WTC11 (cell line): Measurements from ENCODE around the gene B9D2. TPM values are rescaled to one million over a fixed set of nuclear protein-coding genes. Genes with fewer than 3 reads are reported as not detected.

Experiments
- ATAC-seq: fragments of 200-7000 bp; cut with Tn5 transposase; 2 replicates; pipeline ENCODE4 v1.10.0; 2021; ENCODE audit warnings: mild to moderate bottlenecking, moderate library complexity
- CTCF ChIA-PET: fragments of 300-600 bp; sonication (Branson Sonifier 250); formaldehyde crosslinking; loops from one replicate; lab custom pipeline; 2021; ENCODE audit warnings: antibody characterized with exemption; lab: Charles Lee
- POLR2A ChIA-PET: fragments of 350-600 bp; sonication (Branson Sonifier 250); formaldehyde crosslinking; loops from one replicate; lab custom pipeline; 2021; ENCODE audit warnings: antibody characterized with exemption; lab: Charles Lee
- DNase-seq: peaks from one replicate; pipeline ENCODE4 v3.0.0; 2021; ENCODE audit warnings: low spot score
- H3K27ac Mint-ChIP-seq: 2 replicates; pipeline ENCODE4 v1.8.0; 2021; ENCODE audit warnings: mixed read lengths
- H3K27me3 Mint-ChIP-seq: 2 replicates; pipeline ENCODE4 v1.8.0; 2021; ENCODE audit warnings: low read depth, mild to moderate bottlenecking, moderate library complexity, mixed read lengths
- H3K36me3 Mint-ChIP-seq: 2 replicates; pipeline ENCODE4 v1.8.0; 2021; ENCODE audit warnings: mixed read lengths
- H3K4me1 Mint-ChIP-seq: 2 replicates; pipeline ENCODE4 v1.8.0; 2022; ENCODE audit warnings: mixed read lengths
- H3K4me3 Mint-ChIP-seq: 2 replicates; pipeline ENCODE4 v1.8.0; 2021; ENCODE audit warnings: mild to moderate bottlenecking, moderate library complexity, mixed read lengths
- H3K9me3 Mint-ChIP-seq: 2 replicates; pipeline ENCODE4 v1.8.0; 2021; ENCODE audit warnings: mixed read lengths
- ATF1 ChIP-seq: sonication (generic); formaldehyde crosslinking; IDR thresholded peaks from 2 replicates; pipeline ENCODE4 v1.8.1; 2023; ENCODE audit warnings: mild to moderate bottlenecking, moderate library complexity, missing genetic modification reagents
- CBFB ChIP-seq: sonication (generic); formaldehyde crosslinking; IDR thresholded peaks from 2 replicates; pipeline ENCODE4 v1.8.1; 2022; ENCODE audit warnings: mild to moderate bottlenecking, low read depth, missing genetic modification reagents
- ELF4 ChIP-seq: sonication (generic); formaldehyde crosslinking; IDR thresholded peaks from 2 replicates; pipeline ENCODE4 v1.8.1; 2022; ENCODE audit warnings: low read depth, mild to moderate bottlenecking, moderate library complexity, missing genetic modification reagents
- FOXK1 ChIP-seq: sonication (generic); formaldehyde crosslinking; IDR thresholded peaks from 2 replicates; pipeline ENCODE4 v1.8.0; 2022; ENCODE audit warnings: mild to moderate bottlenecking, moderate library complexity, missing genetic modification reagents
- FOXP1 ChIP-seq: sonication (generic); formaldehyde crosslinking; IDR thresholded peaks from 2 replicates; pipeline ENCODE4 v1.8.0; 2022; ENCODE audit warnings: missing genetic modification reagents, mild to moderate bottlenecking, moderate library complexity, borderline replicate concordance
- GABPB1 ChIP-seq: sonication (generic); formaldehyde crosslinking; IDR thresholded peaks from 2 replicates; pipeline ENCODE4 v1.8.1; 2023; ENCODE audit warnings: mild to moderate bottlenecking, missing genetic modification reagents
- GRHL2 ChIP-seq: fragments of 250-450 bp; sonication (Bioruptor Pico); IDR thresholded peaks from 2 replicates; pipeline ENCODE4 v1.8.0; 2022; ENCODE audit warnings: mild to moderate bottlenecking, moderate library complexity; ENCODE audit not compliant: insufficient replicate concordance, severe bottlenecking
- NR1H2 ChIP-seq: sonication (generic); formaldehyde crosslinking; IDR thresholded peaks from 2 replicates; pipeline ENCODE4 v1.9.0; 2021; ENCODE audit warnings: mild to moderate bottlenecking, moderate library complexity, missing genetic modification reagents
- PRRX2 ChIP-seq: fragments of 250-450 bp; sonication (Bioruptor Pico); IDR thresholded peaks from 2 replicates; pipeline ENCODE4 v1.8.0; 2021; ENCODE audit warnings: mild to moderate bottlenecking
- SMAD3 ChIP-seq: sonication (generic); formaldehyde crosslinking; IDR thresholded peaks from 2 replicates; pipeline ENCODE4 v1.8.0; 2022; ENCODE audit warnings: missing genetic modification reagents, mild to moderate bottlenecking, borderline replicate concordance
- SOX15 ChIP-seq: fragments of 250-450 bp; sonication (Bioruptor Pico); IDR thresholded peaks from 2 replicates; pipeline ENCODE4 v1.9.0; 2021; ENCODE audit warnings: mild to moderate bottlenecking
- TCF7 ChIP-seq: sonication (generic); formaldehyde crosslinking; IDR thresholded peaks from 2 replicates; pipeline ENCODE4 v1.8.0; 2022; ENCODE audit warnings: mild to moderate bottlenecking, low read depth, missing genetic modification reagents, moderate library complexity
- ZNF138 ChIP-seq: sonication (generic); formaldehyde crosslinking; conservative IDR thresholded peaks from 2 replicates; pipeline ENCODE4 v1.8.1; 2022; ENCODE audit warnings: mild to moderate bottlenecking, moderate library complexity, missing genetic modification reagents
- total RNA-seq: library from RNA; stranded (reverse); gene quantifications from 3 replicates; pipeline ENCODE4 v1.2.3, GENCODE V29; 2021
- TF ChIP-seq, protein P1 (sequence below): sonication (generic); formaldehyde crosslinking; conservative IDR thresholded peaks from 2 replicates; pipeline ENCODE4 v1.8.1; 2023; ENCODE audit warnings: mild to moderate bottlenecking, low read depth, missing genetic modification reagents, moderate library complexity
- TF ChIP-seq, protein P2 (sequence below): sonication (generic); formaldehyde crosslinking; IDR thresholded peaks from 2 replicates; pipeline ENCODE4 v1.8.1; 2022; ENCODE audit warnings: low read depth, mild to moderate bottlenecking, moderate library complexity, missing genetic modification reagents, borderline replicate concordance
- TF ChIP-seq, protein P3 (sequence below): fragments of 250-450 bp; sonication (Bioruptor Pico); IDR thresholded peaks from 2 replicates; pipeline ENCODE4 v1.9.0; 2021; ENCODE audit warnings: moderate library complexity, mild to moderate bottlenecking, inconsistent platforms, borderline replicate concordance
- TF ChIP-seq, protein P4 (sequence below): sonication (generic); formaldehyde crosslinking; IDR thresholded peaks from 2 replicates; pipeline ENCODE4 v1.8.0; 2022; ENCODE audit warnings: mild to moderate bottlenecking, missing genetic modification reagents
- TF ChIP-seq, protein P5 (sequence below): fragments of 200-600 bp; IDR thresholded peaks from 2 replicates; pipeline ENCODE4 v1.8.0; 2022; ENCODE audit warnings: antibody characterized with exemption
- TF ChIP-seq, protein P6 (sequence below): fragments of 250-450 bp; sonication (Bioruptor Pico); conservative IDR thresholded peaks from 2 replicates; pipeline ENCODE4 v1.9.0; 2021; ENCODE audit warnings: mild to moderate bottlenecking
- TF ChIP-seq, protein P7 (sequence below): sonication (generic); formaldehyde crosslinking; conservative IDR thresholded peaks from 2 replicates; pipeline ENCODE4 v1.8.1; 2022; ENCODE audit warnings: mild to moderate bottlenecking, missing genetic modification reagents

The B9D2 gene
- total RNA-seq, 1 experiment from 2014 or later, result 4.7 TPM

DNA sequence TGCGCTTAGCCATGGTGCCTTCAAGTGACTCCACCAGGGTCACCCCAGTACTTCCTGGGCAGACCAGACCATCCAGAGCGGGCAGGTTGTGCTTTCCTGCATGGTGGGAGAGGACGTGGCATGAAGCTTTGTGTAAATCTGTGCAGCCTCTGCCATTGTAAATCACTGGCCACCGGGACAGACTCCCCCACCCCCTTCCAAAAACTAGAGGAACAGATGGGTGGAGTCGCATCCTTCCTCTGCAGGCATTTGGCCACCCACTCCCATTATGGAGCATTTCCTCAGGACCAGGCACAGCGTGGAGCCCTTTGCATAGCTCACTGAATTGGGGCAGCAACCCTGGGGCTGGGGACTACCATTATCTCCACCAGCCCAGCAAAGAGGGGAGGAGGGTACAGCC is 41.8 kb upstream of the B9D2 start:
- Mint-ChIP-seq H3K27me3 (no peaks in the 10 kb centered on the region), H3K4me1 (peaks cover 13% of the 10 kb centered on the region), H3K36me3 (no peaks in the 10 kb centered on the region)
- no peak for DNase-seq
- POLR2A ChIA-PET, result interaction anchor here (0.6 kb wide), 1 partner anchor 96 kb away, joined by 4 read pairs; the partner anchor contains the start of gene CCDC97
- TF ChIP-seq, protein P1, sequence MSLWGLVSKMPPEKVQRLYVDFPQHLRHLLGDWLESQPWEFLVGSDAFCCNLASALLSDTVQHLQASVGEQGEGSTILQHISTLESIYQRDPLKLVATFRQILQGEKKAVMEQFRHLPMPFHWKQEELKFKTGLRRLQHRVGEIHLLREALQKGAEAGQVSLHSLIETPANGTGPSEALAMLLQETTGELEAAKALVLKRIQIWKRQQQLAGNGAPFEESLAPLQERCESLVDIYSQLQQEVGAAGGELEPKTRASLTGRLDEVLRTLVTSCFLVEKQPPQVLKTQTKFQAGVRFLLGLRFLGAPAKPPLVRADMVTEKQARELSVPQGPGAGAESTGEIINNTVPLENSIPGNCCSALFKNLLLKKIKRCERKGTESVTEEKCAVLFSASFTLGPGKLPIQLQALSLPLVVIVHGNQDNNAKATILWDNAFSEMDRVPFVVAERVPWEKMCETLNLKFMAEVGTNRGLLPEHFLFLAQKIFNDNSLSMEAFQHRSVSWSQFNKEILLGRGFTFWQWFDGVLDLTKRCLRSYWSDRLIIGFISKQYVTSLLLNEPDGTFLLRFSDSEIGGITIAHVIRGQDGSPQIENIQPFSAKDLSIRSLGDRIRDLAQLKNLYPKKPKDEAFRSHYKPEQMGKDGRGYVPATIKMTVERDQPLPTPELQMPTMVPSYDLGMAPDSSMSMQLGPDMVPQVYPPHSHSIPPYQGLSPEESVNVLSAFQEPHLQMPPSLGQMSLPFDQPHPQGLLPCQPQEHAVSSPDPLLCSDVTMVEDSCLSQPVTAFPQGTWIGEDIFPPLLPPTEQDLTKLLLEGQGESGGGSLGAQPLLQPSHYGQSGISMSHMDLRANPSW, result no peak
- TF ChIP-seq ZNF138, result no peak
- TF ChIP-seq ELF4 (CRISPR knock-in tag), result no peak
- no peak for TF ChIP-seq SOX15 (CRISPR knock-in tag)
- TF ChIP-seq, protein P2, sequence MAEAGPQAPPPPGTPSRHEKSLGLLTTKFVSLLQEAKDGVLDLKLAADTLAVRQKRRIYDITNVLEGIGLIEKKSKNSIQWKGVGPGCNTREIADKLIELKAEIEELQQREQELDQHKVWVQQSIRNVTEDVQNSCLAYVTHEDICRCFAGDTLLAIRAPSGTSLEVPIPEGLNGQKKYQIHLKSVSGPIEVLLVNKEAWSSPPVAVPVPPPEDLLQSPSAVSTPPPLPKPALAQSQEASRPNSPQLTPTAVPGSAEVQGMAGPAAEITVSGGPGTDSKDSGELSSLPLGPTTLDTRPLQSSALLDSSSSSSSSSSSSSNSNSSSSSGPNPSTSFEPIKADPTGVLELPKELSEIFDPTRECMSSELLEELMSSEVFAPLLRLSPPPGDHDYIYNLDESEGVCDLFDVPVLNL (CRISPR knock-in tag), result no peak
- TF ChIP-seq, protein P3, sequence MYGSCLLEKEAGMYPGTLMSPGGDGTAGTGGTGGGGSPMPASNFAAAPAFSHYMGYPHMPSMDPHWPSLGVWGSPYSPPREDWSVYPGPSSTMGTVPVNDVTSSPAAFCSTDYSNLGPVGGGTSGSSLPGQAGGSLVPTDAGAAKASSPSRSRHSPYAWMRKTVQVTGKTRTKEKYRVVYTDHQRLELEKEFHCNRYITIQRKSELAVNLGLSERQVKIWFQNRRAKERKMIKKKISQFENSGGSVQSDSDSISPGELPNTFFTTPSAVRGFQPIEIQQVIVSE (CRISPR knock-in tag), result no peak
- TF ChIP-seq, all 79 proteins: peak for 0
- Mint-ChIP-seq H3K4me3 (no peak overlapping the region), H3K9me3 (no peaks in the 10 kb centered on the region), H3K27ac (no peak overlapping the region)
- ATAC-seq, result no peak
- CTCF ChIA-PET, result interaction anchor here (0.6 to 1.4 kb wide), 3 partner anchors 54 to 158 kb away, joined by 3 to 6 read pairs (median 4); no protein-coding TSS in a partner anchor

DNA sequence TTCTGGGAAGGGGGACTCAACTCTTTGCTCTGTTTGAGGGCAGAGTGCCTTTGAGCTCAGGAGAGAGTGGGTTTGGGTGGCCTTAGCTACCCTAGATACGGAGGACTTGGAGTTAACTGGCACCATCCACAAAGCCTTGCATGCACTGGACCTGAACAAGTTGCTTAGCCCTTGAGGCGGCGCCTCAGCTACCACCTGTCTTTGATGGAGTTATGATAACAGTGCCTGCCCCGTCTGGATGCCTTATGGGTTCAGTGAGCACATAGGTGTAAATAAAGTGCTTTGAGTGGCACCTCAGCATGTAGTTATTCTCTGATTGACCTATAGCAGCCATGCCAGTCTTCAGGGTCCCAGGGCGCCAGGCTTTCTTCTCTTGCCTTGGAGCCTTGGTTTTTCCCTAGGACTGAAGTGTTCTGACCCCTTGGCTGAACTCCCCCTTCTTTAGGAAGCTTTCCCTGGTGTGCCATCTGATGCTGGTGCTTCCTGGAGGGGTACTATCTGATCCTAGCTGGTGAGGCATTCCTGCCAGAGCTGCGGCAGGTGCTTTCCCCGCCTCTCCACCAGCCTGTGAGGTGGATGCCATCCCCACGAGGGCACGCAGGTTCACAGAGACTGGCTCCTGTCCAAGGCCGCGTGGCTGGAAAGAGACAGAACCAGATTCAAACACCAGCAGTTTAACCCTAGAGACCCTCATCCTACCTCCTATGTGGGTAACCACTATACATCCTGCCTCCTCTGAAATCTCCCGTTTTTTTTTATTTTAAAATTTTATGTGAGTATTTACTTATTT is 39.4 kb upstream of the B9D2 start:
- ATAC-seq, result no peak
- ChIA-PET CTCF (no interaction called here), POLR2A (no interaction called here)

DNA sequence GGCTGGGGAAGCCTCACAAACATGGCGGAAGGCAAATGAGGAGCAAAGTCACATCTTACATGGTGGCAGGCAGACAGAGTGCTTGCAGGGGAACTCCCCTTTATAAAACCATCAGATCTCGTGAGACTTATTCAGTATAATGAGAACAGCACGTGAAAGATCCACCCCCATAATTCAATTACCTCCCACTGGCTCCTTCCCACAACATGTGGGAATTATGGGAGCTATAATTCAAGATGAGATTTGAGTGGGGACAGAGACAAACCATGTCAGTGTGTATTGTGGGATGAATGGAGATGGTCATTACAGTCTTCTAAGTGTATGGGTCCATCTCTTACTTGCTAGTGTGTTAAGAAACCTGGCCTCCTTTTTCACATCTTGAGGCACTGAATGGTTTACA is 38.1 kb upstream of the B9D2 start:
- Mint-ChIP-seq H3K9me3 (no peaks in the 10 kb centered on the region), H3K27ac (no peak overlapping the region), H3K4me1 (peaks cover 17% of the 10 kb centered on the region), H3K4me3 (no peak overlapping the region), H3K36me3 (no peaks in the 10 kb centered on the region), H3K27me3 (no peaks in the 10 kb centered on the region)
- no peak for ATAC-seq
- no peak for DNase-seq
- CTCF ChIA-PET, result no interaction called here
- POLR2A ChIA-PET, result no interaction called here
- TF ChIP-seq SMAD3 (CRISPR knock-in tag), result no peak
- TF ChIP-seq CBFB (CRISPR knock-in tag), result no peak
- TF ChIP-seq, protein P4, sequence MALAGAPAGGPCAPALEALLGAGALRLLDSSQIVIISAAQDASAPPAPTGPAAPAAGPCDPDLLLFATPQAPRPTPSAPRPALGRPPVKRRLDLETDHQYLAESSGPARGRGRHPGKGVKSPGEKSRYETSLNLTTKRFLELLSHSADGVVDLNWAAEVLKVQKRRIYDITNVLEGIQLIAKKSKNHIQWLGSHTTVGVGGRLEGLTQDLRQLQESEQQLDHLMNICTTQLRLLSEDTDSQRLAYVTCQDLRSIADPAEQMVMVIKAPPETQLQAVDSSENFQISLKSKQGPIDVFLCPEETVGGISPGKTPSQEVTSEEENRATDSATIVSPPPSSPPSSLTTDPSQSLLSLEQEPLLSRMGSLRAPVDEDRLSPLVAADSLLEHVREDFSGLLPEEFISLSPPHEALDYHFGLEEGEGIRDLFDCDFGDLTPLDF (CRISPR knock-in tag), result no peak
- no peak for TF ChIP-seq GABPB1 (CRISPR knock-in tag)
- no peak for TF ChIP-seq GRHL2 (CRISPR knock-in tag)
- TF ChIP-seq TCF7 (CRISPR knock-in tag), result no peak
- TF ChIP-seq, protein P5, sequence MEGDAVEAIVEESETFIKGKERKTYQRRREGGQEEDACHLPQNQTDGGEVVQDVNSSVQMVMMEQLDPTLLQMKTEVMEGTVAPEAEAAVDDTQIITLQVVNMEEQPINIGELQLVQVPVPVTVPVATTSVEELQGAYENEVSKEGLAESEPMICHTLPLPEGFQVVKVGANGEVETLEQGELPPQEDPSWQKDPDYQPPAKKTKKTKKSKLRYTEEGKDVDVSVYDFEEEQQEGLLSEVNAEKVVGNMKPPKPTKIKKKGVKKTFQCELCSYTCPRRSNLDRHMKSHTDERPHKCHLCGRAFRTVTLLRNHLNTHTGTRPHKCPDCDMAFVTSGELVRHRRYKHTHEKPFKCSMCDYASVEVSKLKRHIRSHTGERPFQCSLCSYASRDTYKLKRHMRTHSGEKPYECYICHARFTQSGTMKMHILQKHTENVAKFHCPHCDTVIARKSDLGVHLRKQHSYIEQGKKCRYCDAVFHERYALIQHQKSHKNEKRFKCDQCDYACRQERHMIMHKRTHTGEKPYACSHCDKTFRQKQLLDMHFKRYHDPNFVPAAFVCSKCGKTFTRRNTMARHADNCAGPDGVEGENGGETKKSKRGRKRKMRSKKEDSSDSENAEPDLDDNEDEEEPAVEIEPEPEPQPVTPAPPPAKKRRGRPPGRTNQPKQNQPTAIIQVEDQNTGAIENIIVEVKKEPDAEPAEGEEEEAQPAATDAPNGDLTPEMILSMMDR, result no peak
- TF ChIP-seq FOXP1 (CRISPR knock-in tag), result no peak
- no peak for TF ChIP-seq NR1H2 (CRISPR knock-in tag)

More for the DNA sequence above, 39.4 kb upstream of the B9D2 start:
- H3K27me3 Mint-ChIP-seq, result no peaks in the 10 kb centered on the region
- H3K4me3 Mint-ChIP-seq, result no peak overlapping the region
- no peak overlapping the region for H3K27ac Mint-ChIP-seq
- no peaks in the 10 kb centered on the region for H3K36me3 Mint-ChIP-seq
- no peak for TF ChIP-seq ATF1
- no peak for TF ChIP-seq PRRX2 (CRISPR knock-in tag)
- TF ChIP-seq, protein P6, sequence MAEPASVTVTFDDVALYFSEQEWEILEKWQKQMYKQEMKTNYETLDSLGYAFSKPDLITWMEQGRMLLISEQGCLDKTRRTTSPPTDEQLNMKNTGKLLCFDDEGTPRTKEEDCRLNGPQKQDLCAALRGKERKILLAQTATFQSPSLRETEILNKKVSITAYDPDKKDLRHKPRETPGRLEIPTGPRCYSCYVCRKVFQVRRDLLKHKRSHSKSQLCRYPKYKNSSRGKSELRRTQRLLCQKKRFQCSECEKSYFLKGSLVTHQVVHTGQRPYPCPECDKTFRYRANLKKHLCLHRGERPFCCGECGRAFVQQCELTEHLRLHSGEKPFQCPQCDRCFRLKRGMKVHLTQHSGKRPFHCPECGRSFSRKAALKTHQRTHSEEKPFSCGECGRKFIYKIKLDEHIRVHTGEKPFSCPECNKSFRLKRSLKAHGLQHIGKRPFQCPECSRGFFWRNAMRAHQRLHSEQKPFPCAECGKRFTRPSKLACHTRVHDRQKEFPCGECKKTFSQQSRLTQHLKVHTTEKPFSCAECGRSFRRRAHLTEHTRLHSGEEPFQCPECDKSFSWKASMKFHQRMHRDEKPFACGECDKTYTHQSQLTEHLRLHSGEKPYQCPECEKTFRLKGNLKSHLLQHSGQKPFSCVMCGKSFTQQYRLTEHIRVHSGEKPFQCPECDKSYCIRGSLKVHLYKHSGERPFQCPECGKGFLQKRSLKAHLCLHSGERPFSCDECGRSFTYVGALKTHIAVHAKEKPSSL (CRISPR knock-in tag), result no peak
- TF ChIP-seq SMAD3 (CRISPR knock-in tag), result no peak
- no peak for TF ChIP-seq FOXK1 (CRISPR knock-in tag)
- TF ChIP-seq, protein P7, sequence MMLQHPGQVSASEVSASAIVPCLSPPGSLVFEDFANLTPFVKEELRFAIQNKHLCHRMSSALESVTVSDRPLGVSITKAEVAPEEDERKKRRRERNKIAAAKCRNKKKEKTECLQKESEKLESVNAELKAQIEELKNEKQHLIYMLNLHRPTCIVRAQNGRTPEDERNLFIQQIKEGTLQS (CRISPR knock-in tag), result no peak
- TF ChIP-seq ZNF138, result no peak
- TF ChIP-seq, all 79 proteins: peak for 0
- peaks cover 17% of the 10 kb centered on the region for H3K4me1 Mint-ChIP-seq
- no peak for DNase-seq
- H3K9me3 Mint-ChIP-seq, result no peaks in the 10 kb centered on the region
